Sigmoid colon (tissue), 7 donors: ENCODE data around the gene SCLY. TPM values are rescaled to one million over a fixed set of nuclear protein-coding genes. Genes with fewer than 3 reads are reported as not detected.

ENCODE experiments used
- DNase-seq: peaks from one replicate; pipeline ENCODE4 v3.0.0-alpha.2; 2019
- H3K27ac ChIP-seq, 4 donors: fragments of 200-600 bp; sonication (generic); one replicate each; pipeline ENCODE4 v1.5.1; 2016 to 2019; ENCODE audit warnings: mild to moderate bottlenecking in 1 of 4
- H3K27me3 ChIP-seq, 3 donors: fragments of 200-600 bp; sonication (generic); one replicate each; pipeline ENCODE4 v1.5.1; 2019; ENCODE audit warnings: mild to moderate bottlenecking in 1 of 3
- H3K36me3 ChIP-seq, 4 donors: fragments of 200-600 bp; sonication (generic); one replicate each; pipeline ENCODE4 v1.5.1; 2016 to 2019
- H3K4me1 ChIP-seq, 4 donors: fragments of 200-600 bp; sonication (generic); one replicate each; pipeline ENCODE4 v1.5.1; 2017 to 2019
- H3K4me3 ChIP-seq, 4 donors: fragments of 200-600 bp; sonication (generic); one replicate each; pipeline ENCODE4 v1.5.1; 2017 to 2019; ENCODE audit warnings: mild to moderate bottlenecking in 2 of 4, moderate library complexity in 1 of 4
- H3K9me3 ChIP-seq, 4 donors: fragments of 200-600 bp in 3 of 4; sonication (generic) in 3 of 4; one replicate each; pipeline versions ENCODE4 v1.5.1 to v1.6.1; 2013 to 2019
- EP300 ChIP-seq, 4 donors: sonication (generic); formaldehyde crosslinking; IDR thresholded peaks; one replicate each; pipeline ENCODE4 v1.6.1; 2017; ENCODE audit warnings: antibody characterized with exemption in 4 of 4
- POLR2A ChIP-seq, 2 donors: fragments of 450-650 bp; IDR thresholded peaks; one replicate each; pipeline ENCODE4 v1.6.1; 2016; ENCODE audit warnings: antibody characterized with exemption in 2 of 2, mild to moderate bottlenecking in 2 of 2, moderate library complexity in 2 of 2
- POLR2AphosphoS5 ChIP-seq, 4 donors: sonication (generic); formaldehyde crosslinking; IDR thresholded peaks; one replicate each; pipeline ENCODE4 v1.6.1; 2017; ENCODE audit warnings: antibody characterized with exemption in 4 of 4
- WGBS, 2 donors: extraction: QIAGEN DNeasy Blood & Tissue Kit; methylation state at CpG; one replicate each; pipeline ENCODE4 v1.1.7; 2013; 5-methylcytosine and 5-hydroxymethylcytosine counted together
- intact Hi-C: fragments of 100-400 bp; cut with DNase I; formaldehyde crosslinking; loops from one replicate; pipeline ENCODE4 v1.15.1; 2023
- polyA plus RNA-seq, 3 donors: library from polyadenylated mRNA; stranded (reverse); fragments of 200-250 nt; gene quantifications; one replicate each; pipeline ENCODE4 v1.2.3, GENCODE V29; 2013
- total RNA-seq, 4 donors: library from RNA; depleted of rRNA; stranded (reverse); fragments of >200 nt; gene quantifications; one replicate each; pipeline ENCODE4 v1.1.0, GENCODE V29; 2016
- TF ChIP-seq, protein P1 (sequence below), 4 experiments: fragments of 450-650 bp in 3 of 4; fragments of 200-600 bp in 1 of 4; IDR thresholded peaks; one replicate each; pipeline ENCODE4 v1.5.1; 2016 to 2019; ENCODE audit warnings: antibody characterized with exemption in 4 of 4, mild to moderate bottlenecking in 3 of 4, moderate library complexity in 2 of 4
- donor health status: healthy with polysubstance abuse.
- donor health status: Bipolar disorder and iron deficiency.
- donor health status: healthy.

SCLY gene
- total and polyA plus RNA-seq, 7 donors, result 5.4 to 19.5 (median 10.9) TPM

- Histone ChIP-seq H3K27me3 (no peaks in the 10 kb centered on the region), H3K4me3 (no peak overlapping the region), H3K27ac (no peak overlapping the region), H3K4me1 (peaks cover 0 to 13% (median 4%) of the 10 kb centered on the region in 4 donors), H3K36me3 (no peaks in the 10 kb centered on the region), H3K9me3 (no peaks in the 10 kb centered on the region)
- TF ChIP-seq, protein P1, sequence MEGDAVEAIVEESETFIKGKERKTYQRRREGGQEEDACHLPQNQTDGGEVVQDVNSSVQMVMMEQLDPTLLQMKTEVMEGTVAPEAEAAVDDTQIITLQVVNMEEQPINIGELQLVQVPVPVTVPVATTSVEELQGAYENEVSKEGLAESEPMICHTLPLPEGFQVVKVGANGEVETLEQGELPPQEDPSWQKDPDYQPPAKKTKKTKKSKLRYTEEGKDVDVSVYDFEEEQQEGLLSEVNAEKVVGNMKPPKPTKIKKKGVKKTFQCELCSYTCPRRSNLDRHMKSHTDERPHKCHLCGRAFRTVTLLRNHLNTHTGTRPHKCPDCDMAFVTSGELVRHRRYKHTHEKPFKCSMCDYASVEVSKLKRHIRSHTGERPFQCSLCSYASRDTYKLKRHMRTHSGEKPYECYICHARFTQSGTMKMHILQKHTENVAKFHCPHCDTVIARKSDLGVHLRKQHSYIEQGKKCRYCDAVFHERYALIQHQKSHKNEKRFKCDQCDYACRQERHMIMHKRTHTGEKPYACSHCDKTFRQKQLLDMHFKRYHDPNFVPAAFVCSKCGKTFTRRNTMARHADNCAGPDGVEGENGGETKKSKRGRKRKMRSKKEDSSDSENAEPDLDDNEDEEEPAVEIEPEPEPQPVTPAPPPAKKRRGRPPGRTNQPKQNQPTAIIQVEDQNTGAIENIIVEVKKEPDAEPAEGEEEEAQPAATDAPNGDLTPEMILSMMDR (IDR thresholded peaks at IDR 0.05), result no peak
- no peak for TF ChIP-seq EP300 (IDR thresholded peaks at IDR 0.05)
- no peak for TF ChIP-seq POLR2AphosphoS5 (IDR thresholded peaks at IDR 0.05)
- TF ChIP-seq POLR2A (IDR thresholded peaks at IDR 0.05), result no peak
- WGBS, 2 donors, result 87 to 94% methylated on average over 19 of the region's 19 CpGs
- intact Hi-C loops, result no loop called here
- DNase-seq, result no peak
These were observed 63.8 kb downstream of the SCLY start for GRCh38 chr2:238124488-238125126.

GRCh38 chr2:238125127-238125885, 64.5 kb downstream of the SCLY start:
- intact Hi-C loops, result no loop called here
- H3K27ac ChIP-seq, result no peak overlapping the region
- H3K9me3 ChIP-seq, result no peaks in the 10 kb centered on the region
- H3K27me3 ChIP-seq, result no peaks in the 10 kb centered on the region
- no peak overlapping the region for H3K4me3 ChIP-seq
- DNase-seq, result no peak
- H3K36me3 ChIP-seq, result no peaks in the 10 kb centered on the region
- WGBS, 2 donors, result 88 to 91% methylated on average over 20 of the region's 20 CpGs
- H3K4me1 ChIP-seq, result peaks cover 0 to 13% (median 4%) of the 10 kb centered on the region in 4 donors
- no peak for TF ChIP-seq POLR2A (IDR thresholded peaks at IDR 0.05)
- TF ChIP-seq POLR2AphosphoS5 (IDR thresholded peaks at IDR 0.05), result no peak
- TF ChIP-seq, protein P1 (IDR thresholded peaks at IDR 0.05), result no peak
- TF ChIP-seq EP300 (IDR thresholded peaks at IDR 0.05), result no peak

- Histone ChIP-seq H3K27me3 (no peaks in the 10 kb centered on the region), H3K4me1 (peaks cover 0 to 13% (median 4%) of the 10 kb centered on the region in 4 donors), H3K9me3 (no peaks in the 10 kb centered on the region), H3K4me3 (no peak overlapping the region), H3K36me3 (no peaks in the 10 kb centered on the region), H3K27ac (no peak overlapping the region)
- WGBS, 2 donors, result 94 to 95% methylated on average over 2 of the region's 2 CpGs
- no peak for TF ChIP-seq POLR2A (IDR thresholded peaks at IDR 0.05)
- TF ChIP-seq POLR2AphosphoS5 (IDR thresholded peaks at IDR 0.05), result no peak
- no peak for TF ChIP-seq EP300 (IDR thresholded peaks at IDR 0.05)
- TF ChIP-seq, protein P1 (IDR thresholded peaks at IDR 0.05), result peak in 1 of 4 experiments; percentile 8
- intact Hi-C loops, result no loop called here
- DNase-seq, result no peak
These were observed 65.5 kb downstream of the SCLY start for GRCh38 chr2:238126338-238126737.

- peak overlapping the region in 1 of 4 donors; percentile 19 for H3K4me3 ChIP-seq
These were observed 66.0 kb downstream of the SCLY start for GRCh38 chr2:238126775-238127164.

More at GRCh38 chr2:238126775-238127164, 66.0 kb downstream of the SCLY start:
- DNase-seq, result no peak
- H3K27ac ChIP-seq, result no peak overlapping the region
- peaks cover 0 to 13% (median 4%) of the 10 kb centered on the region in 4 donors for H3K4me1 ChIP-seq
- no peaks in the 10 kb centered on the region for H3K36me3 ChIP-seq
- TF ChIP-seq POLR2AphosphoS5 (IDR thresholded peaks at IDR 0.05) (no peak), POLR2A (IDR thresholded peaks at IDR 0.05) (no peak), EP300 (IDR thresholded peaks at IDR 0.05) (no peak)
- TF ChIP-seq, protein P1 (IDR thresholded peaks at IDR 0.05), result no peak
- intact Hi-C loops, result no loop called here
- 86 to 93% methylated on average over 2 of the region's 2 CpGs for WGBS, 2 donors
- no peaks in the 10 kb centered on the region for H3K27me3 ChIP-seq
- no peaks in the 10 kb centered on the region for H3K9me3 ChIP-seq
